Measurements from ENCODE around the gene RNPEP. TPM values are rescaled to one million over a fixed set of nuclear protein-coding genes. Genes with fewer than 3 reads are reported as not detected.

Gene RNPEP
- total and polyA plus RNA-seq, 2 experiments from 2014 or later = 32.1 to 80.3 TPM

DNA sequence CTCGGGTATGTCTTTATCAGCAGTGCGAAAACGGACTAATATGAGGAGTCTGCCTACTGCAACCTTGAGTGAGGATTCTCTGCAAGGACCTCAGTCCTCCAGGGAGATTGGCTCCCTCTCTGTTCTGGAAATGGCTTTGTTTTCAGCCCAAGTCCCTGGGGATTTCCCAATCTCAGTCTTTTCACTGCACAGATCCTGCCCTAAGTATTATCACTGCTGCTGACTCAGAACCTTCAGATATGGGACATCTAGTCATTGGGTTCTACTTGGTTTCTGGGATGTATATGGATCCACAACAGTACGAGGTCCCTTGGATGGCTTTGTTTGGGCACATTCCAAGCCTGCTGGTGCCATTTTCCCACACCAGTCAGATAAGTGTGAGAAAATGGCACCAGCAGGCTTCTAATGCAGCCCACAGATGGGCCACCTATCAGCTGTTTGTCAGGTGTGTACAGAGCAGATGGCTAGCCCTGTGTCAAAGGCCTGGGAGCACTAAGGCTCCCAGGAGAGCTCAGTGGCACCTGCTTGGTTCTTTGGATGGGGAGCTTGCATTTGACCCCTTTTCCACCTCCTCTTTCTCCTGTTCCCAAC is 55.4 kb downstream of the RNPEP start:
- Histone ChIP-seq H3K27ac (ENCODE audit: low read depth) (no peak overlapping the region), H3F3A (replicated peaks; ENCODE audit: low read depth) (no peaks in the 10 kb centered on the region), H4K20me1 (replicated peaks; ENCODE audit: insufficient read depth) (no peaks in the 10 kb centered on the region), H2AFZ (peak overlapping the region; percentile 69; the same call in 1 of the 2 replicates), H3K27me3 (ENCODE audit: insufficient read depth) (no peaks in the 10 kb centered on the region), H3K4me1 (ENCODE audit: insufficient read depth) (no peaks in the 10 kb centered on the region), H3K4me2 (no peak overlapping the region), H3K4me3 (no peak overlapping the region), H3K36me3 (ENCODE audit: insufficient read depth) (no peaks in the 10 kb centered on the region), H3K9me2 (ENCODE audit: insufficient read depth) (no peaks in the 10 kb centered on the region), H3K79me2 (replicated peaks; ENCODE audit: insufficient read depth) (no peaks in the 10 kb centered on the region)
- ATAC-seq (no peak), DNase-seq (ENCODE audit: low spot score) (no peak)
- H3K27me3 Mint-ChIP-seq (ENCODE audit: insufficient read depth, low read depth, poor library complexity) = no peaks in the 10 kb centered on the region
- no peaks in the 10 kb centered on the region for H3K36me3 Mint-ChIP-seq (ENCODE audit: low read depth)
- H3K9me3 Mint-ChIP-seq = no peaks in the 10 kb centered on the region
- H3K4me1 Mint-ChIP-seq = peaks cover 5% of the 10 kb centered on the region; the same call in 1 of the 3 replicates
- no peak overlapping the region; the same call in 1 of the 2 replicates for H3K27ac Mint-ChIP-seq
- no peak overlapping the region for H3K4me3 Mint-ChIP-seq
- TF ChIP-seq, protein P1, sequence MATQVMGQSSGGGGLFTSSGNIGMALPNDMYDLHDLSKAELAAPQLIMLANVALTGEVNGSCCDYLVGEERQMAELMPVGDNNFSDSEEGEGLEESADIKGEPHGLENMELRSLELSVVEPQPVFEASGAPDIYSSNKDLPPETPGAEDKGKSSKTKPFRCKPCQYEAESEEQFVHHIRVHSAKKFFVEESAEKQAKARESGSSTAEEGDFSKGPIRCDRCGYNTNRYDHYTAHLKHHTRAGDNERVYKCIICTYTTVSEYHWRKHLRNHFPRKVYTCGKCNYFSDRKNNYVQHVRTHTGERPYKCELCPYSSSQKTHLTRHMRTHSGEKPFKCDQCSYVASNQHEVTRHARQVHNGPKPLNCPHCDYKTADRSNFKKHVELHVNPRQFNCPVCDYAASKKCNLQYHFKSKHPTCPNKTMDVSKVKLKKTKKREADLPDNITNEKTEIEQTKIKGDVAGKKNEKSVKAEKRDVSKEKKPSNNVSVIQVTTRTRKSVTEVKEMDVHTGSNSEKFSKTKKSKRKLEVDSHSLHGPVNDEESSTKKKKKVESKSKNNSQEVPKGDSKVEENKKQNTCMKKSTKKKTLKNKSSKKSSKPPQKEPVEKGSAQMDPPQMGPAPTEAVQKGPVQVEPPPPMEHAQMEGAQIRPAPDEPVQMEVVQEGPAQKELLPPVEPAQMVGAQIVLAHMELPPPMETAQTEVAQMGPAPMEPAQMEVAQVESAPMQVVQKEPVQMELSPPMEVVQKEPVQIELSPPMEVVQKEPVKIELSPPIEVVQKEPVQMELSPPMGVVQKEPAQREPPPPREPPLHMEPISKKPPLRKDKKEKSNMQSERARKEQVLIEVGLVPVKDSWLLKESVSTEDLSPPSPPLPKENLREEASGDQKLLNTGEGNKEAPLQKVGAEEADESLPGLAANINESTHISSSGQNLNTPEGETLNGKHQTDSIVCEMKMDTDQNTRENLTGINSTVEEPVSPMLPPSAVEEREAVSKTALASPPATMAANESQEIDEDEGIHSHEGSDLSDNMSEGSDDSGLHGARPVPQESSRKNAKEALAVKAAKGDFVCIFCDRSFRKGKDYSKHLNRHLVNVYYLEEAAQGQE (IDR thresholded peaks at IDR 0.05; ENCODE audit: unreplicated experiment) = no peak

DNA sequence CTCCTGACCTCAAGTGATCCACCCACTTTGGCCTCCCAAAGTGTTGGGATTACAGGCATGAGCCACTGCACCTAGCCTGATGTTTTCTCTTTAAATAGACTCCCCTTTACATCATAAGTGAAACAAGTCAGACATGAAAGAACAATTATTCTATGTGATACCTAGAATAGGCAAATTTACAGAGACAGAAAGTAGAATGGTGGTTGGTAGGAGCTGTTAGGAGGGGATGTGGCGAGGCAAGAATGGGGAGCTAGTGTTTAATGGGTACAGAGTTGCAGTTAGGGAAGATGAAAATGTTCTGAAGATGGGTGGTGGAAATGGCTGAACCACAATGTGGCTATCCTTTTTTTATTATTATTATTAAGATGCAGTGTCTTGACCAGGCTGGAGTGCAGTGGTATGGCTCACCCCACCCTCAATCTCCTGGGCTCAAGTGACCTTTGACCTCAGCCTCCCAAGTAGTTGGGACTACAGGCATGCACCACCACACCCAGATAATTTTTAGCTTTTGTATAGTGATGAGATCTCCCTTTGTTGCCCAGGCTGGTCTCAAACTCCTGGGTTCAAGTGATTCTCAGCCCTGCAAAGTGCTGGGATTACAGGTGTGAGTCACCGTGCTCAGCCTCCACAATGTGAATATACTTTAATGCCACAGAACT is 56.4 kb downstream of the RNPEP start:
- DNase-seq (ENCODE audit: low spot score) (no peak), ATAC-seq (no peak)
- no peaks in the 10 kb centered on the region for H3K4me1 ChIP-seq (ENCODE audit: insufficient read depth)
- no peak overlapping the region for H2AFZ ChIP-seq
- no peak overlapping the region for H3K4me3 ChIP-seq
- H3K9me3 Mint-ChIP-seq = no peaks in the 10 kb centered on the region
- H3K27ac ChIP-seq (ENCODE audit: low read depth) = no peak overlapping the region
- H3K27ac Mint-ChIP-seq = no peak overlapping the region
- no peaks in the 10 kb centered on the region for H3K36me3 ChIP-seq (ENCODE audit: insufficient read depth)
- H3K27me3 Mint-ChIP-seq (ENCODE audit: insufficient read depth, low read depth, poor library complexity) = no peaks in the 10 kb centered on the region
- no peak overlapping the region for H3K4me2 ChIP-seq
- peaks cover 5% of the 10 kb centered on the region; the same call in 1 of the 3 replicates for H3K4me1 Mint-ChIP-seq
- H3K4me3 Mint-ChIP-seq = no peak overlapping the region
- H3K79me2 ChIP-seq (replicated peaks; ENCODE audit: insufficient read depth) = no peaks in the 10 kb centered on the region
- H4K20me1 ChIP-seq (replicated peaks; ENCODE audit: insufficient read depth) = no peaks in the 10 kb centered on the region
- H3K9me2 ChIP-seq (ENCODE audit: insufficient read depth) = no peaks in the 10 kb centered on the region
- TF ChIP-seq NANOG (IDR thresholded peaks at IDR 0.05; ENCODE audit: borderline replicate concordance) (no peak), JUNB (IDR thresholded peaks at IDR 0.05; ENCODE audit: unreplicated experiment) (no peak)
- no peaks in the 10 kb centered on the region for H3K27me3 ChIP-seq (ENCODE audit: insufficient read depth)
- H3F3A ChIP-seq (replicated peaks; ENCODE audit: low read depth) = no peaks in the 10 kb centered on the region
- no peaks in the 10 kb centered on the region for H3K36me3 Mint-ChIP-seq (ENCODE audit: low read depth)

DNA sequence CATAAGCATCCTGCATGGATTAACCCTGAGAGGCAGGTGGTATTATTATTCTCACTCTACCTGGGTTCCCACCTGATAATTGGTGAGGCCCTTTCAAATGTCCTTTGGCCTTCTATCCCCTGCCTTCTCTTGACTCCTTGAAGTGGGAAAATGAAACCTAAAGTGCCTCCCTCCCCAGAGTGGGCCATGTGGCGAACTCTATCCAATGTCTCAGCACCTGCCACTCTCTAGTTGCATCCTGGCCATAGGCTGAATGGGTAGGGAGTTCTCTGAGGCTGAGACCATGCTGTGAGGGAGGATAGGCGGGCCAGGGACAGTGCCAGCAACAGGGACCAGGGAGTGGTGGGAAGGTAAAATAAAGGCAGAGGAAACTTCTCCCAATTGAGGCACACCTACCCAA is 63.3 kb downstream of the RNPEP start:
- Histone ChIP-seq H3K4me3 (no peak overlapping the region), H3K79me2 (replicated peaks; ENCODE audit: insufficient read depth) (no peaks in the 10 kb centered on the region), H3K27me3 (ENCODE audit: insufficient read depth) (no peaks in the 10 kb centered on the region), H3K4me1 (ENCODE audit: insufficient read depth) (no peaks in the 10 kb centered on the region), H3K36me3 (ENCODE audit: insufficient read depth) (no peaks in the 10 kb centered on the region), H3K4me2 (no peak overlapping the region), H3F3A (replicated peaks; ENCODE audit: low read depth) (no peaks in the 10 kb centered on the region), H2AFZ (no peak overlapping the region), H3K27ac (ENCODE audit: low read depth) (no peak overlapping the region), H3K9me2 (ENCODE audit: insufficient read depth) (no peaks in the 10 kb centered on the region), H4K20me1 (replicated peaks; ENCODE audit: insufficient read depth) (no peaks in the 10 kb centered on the region)
- H3K9me3 Mint-ChIP-seq = no peaks in the 10 kb centered on the region
- H3K36me3 Mint-ChIP-seq (ENCODE audit: low read depth) = no peaks in the 10 kb centered on the region
- DNase-seq (ENCODE audit: low spot score) = no peak
- H3K4me3 Mint-ChIP-seq = no peak overlapping the region
- H3K27ac Mint-ChIP-seq = no peak overlapping the region
- ATAC-seq = no peak
- H3K27me3 Mint-ChIP-seq (ENCODE audit: insufficient read depth, low read depth, poor library complexity) = peaks cover 3% of the 10 kb centered on the region
- no peaks in the 10 kb centered on the region for H3K4me1 Mint-ChIP-seq
- no peak for TF ChIP-seq JUNB (IDR thresholded peaks at IDR 0.05; ENCODE audit: unreplicated experiment)
- TF ChIP-seq EZH2phosphoT487 (IDR thresholded peaks at IDR 0.05; ENCODE audit: unreplicated experiment) = no peak
- TF ChIP-seq POLR2AphosphoS5 (IDR thresholded peaks at IDR 0.05; ENCODE audit: low read depth) = no peak
- no peak for TF ChIP-seq EZH2 (IDR thresholded peaks at IDR 0.05; ENCODE audit: low read depth, unreplicated experiment)

All from GM23338 (cell line).